GM21447 (cell line): ENCODE results near the gene INPP5K.
A peak's percentile ranks its signal among the peaks of the same experiment; 100 is the strongest.

Experiments used
- ATAC-seq: cut with Tn5 transposase; IDR thresholded peaks from one replicate; pipeline ENCODE4 v1.9.1; 2021; ENCODE audit not compliant: unreplicated experiment

Gene INPP5K

DNA sequence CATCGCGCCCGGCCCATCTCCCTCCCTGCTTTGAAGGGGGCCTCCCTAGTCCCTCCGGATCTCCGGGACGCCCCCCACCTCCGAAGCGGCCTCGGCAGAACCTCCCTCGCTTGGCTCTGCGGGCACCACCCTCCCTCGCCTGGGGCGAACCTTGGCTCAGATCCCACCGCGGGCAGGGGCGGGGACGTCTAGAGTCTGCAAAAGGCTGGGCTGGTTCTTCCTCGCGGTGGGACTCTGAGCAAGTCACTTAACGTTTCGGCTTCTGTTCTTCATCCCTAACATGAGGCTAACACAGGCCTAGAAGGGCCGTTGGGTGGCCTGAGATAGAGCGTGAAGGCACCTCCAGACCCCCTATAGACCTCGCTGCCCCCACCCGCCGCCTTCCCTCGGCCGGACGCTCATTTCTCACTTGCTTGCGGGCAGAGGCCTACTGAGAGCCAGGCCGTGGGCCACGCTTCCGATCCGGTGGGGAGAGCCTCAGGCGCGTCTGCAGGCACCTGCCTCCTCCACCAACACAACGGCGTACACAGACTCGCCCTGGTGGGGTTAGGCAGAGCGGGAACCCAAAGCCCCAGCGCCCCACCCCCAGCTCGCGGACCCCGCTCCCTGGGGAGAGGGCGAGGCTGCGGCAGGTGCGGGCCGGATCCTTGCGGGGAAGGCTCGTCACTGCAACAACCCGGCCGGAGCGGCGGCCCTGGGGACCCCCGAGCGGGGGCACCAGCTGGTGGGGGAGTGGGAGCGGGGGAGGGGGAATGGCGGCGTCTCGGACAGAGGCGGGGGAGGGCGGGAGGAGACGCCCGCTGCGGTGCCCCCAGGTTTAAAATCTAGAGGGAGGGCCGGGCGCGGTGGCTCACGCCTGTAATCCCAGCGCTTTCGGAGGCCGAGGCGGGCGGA is 29.4 kb downstream of the INPP5K start:
- ATAC-seq = no peak

- no peak for ATAC-seq
Measured at GRCh38 chr17:1485423-1486376, 30.7 kb downstream of the INPP5K start.

DNA sequence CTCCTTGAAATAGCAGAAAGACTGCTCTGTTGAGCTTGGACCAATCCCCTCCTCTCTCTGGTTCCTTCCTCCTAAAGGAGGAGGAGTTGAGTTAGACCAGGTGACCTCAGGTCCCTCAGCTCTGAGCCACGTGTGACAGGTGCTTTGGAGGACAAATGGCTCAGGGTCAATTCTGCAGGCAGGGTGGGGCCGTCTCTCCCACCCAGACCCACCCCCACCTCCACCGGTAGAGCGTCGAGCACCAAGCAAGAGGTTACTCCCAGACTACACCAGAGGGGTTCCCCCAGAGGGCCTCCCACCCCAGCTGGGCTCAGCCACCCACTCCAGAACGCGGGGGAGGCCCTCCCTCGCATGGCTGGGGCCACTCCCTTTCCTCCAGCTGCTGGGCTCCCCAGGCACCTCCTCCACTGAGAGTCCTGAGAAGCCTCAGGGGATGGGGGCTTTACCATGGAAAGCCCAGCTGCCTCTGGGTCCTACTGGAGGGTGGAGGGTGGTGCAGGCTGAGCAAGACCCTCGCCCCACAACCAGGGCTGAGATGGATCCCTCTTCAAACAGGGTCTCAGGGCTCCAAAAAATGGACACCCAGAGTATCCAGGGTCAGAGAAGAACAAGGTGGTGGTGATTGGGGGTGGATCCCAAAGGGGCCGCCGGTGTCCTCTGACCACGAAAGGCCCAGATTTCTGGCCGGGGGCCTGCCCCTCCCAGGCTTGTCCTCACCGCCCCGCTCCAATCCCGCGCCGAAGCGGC is 31.6 kb downstream of the INPP5K start:
- ATAC-seq = peak; percentile 44

DNA sequence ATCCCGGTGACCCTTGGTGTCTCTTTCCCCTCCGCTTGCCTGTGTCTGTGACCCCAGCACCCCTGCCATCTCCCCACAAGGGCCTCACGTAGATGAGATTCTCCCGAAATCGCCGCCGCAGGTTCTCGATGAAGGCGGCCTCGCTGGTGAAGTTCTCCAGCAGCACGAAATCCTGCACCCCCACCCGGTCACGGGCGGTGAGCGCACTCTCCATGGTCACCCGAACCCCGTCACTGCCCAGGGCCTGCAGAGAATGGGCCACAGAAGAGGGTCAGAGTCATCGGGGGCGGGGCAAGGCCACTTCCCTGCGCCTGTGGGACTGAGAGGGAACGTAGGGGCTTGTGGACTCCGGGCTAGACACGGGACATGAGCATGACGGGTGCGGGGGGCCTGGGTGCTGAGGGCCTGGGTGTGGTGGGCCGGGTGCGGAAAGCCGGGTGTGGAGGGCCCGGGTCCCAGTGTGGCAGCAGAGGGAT is 32.3 kb downstream of the INPP5K start:
- no peak for ATAC-seq

DNA sequence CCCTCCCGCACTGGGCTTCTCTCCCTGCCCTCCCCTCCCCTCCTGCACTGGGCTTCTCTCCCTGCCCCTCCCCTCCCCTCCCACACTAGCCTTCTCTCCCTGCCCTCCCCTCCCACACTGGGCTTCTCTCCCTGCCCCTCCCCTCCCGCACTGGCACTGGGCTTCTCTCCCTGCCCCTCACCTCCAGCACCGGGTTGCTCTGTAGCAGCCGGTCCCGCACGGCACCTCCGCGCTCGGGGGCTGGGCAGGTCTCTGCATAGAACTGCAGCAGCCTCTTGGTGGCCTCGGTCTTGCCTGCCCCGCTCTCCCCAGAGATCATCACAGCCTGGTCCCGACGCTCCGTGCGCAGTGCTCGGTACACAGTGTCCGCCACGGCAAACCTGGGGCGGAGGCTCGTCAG is 33.7 kb downstream of the INPP5K start:
- no peak for ATAC-seq

DNA sequence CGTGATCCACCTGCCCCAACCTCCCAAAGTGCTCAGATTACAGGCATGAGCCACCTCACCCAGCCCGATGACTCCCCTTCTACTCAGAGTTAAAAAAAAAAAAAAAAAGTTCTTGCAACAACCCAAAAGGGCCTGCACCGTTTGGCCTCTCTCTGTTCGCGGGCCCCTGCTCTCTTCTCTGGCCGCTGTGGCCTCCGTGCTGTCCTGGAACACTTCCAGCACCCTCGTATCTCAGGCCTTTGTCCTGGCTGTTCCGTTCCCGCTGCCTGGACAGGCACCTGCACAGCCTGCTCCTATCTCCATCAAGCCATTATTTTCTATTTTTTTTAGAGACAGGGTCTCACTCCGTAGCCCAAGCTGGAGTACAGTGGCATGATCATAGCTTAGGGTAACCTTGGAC is 34.7 kb downstream of the INPP5K start:
- ATAC-seq = no peak

DNA sequence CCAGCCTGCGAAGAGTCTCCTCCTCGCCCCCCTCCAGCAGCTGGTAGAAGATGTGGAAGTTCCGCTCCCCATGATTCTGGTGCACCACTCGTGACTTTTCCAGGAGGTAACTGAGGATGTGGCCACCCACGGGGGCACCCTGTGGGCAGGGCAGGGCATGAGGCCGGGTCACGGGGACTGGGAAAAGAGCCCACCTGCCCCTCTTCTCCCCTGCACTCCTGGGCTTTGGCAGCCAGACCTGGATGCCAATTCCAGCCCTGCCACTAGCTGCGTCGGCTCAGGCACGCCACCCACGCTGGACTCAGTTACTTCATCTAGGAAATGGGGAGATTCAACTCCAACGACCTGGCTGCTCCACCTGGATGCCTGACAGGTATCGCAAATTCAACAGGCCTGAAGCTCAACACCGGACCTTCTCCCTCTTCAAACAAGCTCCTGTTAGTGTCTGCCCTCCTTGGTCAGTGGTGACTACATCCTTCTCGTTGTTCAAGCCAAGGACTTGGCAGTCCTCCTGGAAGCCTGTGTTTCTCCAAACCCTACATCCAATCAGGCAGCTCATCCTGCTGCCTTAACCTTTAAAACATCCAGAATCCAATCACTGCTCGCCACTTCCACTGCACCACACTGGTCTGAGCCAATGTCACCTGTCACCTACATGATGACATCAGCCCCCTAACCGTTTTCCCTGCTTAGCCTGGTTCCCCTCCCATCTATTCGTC is 35.5 kb downstream of the INPP5K start:
- ATAC-seq = no peak

DNA sequence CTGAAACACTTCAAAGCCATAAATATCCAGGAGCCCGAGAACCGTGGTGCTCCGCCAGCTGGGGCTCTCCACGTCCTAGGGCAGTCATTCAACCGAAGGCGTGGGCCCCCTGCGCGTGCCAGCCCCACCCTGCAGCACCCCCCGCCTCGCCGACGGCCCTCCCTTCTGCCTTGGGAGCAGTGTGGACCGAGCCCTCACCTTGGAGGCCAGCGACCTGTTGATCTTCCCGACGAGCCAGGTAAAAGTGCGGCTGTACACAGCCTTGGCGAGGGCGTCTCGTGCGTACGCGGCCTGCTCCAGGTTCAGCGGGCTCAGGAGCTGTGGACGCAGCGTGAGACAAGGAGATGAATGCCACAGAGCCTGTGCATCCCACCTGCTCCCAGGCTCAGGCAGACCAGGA is 38.0 kb downstream of the INPP5K start:
- no peak for ATAC-seq

DNA sequence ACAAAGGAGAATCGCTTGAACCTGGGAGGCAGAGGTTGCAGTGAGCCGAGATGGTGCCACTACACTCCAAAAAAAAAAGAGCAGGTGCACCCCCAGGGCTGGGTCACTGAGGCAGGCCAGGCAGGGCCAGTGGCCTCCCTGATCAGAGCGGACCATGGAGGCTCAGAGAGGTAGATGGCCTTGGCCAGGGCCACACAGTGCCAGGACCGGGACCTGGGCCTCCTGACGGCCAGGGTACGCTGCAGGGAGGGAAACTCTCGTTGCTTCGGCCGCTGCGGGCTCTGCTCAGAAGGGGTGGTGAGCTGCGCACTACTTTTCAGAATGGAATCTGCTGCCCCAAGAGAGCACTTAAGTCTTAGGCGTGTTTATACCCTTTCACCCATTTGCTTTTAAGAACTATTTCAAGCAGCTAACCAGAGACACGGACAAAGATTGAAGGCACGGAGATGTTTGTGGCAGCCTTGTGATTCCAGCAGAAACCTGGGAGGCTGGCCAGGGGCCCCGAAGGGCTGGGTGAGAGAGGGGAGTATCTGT is 41.0 kb downstream of the INPP5K start:
- ATAC-seq = peak; percentile 10

DNA sequence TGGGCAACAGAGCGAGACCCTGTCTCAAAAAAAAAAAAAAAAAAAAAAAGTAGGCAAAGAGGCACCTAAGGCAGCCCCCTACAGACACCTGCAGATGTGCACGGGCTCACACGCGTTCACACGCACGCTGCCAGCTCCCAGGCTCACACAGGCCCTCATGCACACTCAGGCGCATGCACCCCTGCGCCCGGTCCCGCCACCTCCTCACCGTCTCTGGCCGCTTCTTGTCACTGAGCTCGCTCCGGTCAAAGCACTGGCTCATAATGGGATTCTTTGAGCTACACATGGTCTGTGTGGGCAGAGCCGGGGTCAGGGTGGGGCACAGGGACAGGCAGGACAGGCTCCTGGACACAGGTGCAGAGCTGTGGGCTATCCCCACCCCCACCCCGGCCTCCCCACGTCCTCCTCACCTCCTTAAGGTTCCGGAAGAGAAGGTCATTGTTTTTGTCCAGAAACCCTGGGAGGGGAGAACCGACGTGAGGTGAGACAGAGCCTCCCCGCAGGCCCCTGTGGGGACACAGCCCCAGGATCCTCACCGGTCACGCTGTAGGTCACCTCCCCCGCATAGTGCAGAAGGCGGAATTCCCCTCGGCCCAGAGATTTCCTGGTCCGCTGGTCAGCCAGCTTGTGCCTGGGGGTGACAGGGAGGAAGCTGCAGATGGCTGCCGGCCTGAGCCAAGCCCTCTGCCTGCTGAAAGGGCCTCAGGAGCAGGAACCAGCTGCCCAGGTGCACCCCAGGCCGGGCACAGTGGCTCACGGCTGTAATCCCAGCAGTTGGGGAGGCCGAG is 41.8 kb downstream of the INPP5K start:
- ATAC-seq = peak; percentile 75

DNA sequence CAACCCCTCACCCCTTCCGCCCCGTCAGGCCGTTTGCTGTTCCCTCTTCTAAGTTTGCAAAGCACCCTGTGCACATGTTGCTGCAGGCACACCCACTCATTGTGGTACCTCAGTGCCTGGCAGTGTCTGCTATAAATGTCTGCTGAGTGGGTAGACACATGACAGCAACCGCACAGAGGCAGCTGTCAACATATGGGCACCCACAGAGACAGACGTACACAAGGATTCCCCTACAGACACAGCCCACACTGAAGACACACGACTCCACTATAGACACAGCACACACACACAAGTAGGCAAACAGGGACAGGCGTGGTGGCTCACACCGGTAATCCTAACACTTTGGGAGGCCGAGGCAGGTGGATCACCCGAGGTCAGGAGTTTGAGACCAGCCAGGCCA is 42.6 kb downstream of the INPP5K start:
- no peak for ATAC-seq

DNA sequence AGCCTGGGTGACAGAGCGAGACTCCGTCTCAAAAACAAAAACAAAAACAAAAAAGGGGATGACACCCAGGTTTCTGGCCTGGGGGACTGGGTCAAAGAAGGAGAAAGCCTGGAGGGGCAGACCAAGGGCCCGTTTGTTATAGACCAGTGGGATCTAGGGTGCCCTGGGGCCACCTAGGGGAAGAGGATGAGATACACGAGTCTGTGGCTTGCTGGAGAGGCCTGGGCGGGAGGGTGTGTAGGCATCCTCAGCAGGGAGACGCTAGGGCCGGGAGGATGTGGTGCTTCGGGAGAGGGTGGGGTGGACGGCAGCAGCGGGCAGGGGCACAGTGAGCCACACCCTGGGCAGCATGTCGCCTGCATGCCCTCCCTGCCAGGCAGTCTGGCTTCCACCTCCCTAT is 43.2 kb downstream of the INPP5K start:
- no peak for ATAC-seq

GRCh38 chr17:1471911-1472821 is 44.2 kb downstream of the INPP5K start:
- ATAC-seq = no peak

- no peak for ATAC-seq
Measured at GRCh38 chr17:1471490-1471889, 44.9 kb downstream of the INPP5K start.

DNA sequence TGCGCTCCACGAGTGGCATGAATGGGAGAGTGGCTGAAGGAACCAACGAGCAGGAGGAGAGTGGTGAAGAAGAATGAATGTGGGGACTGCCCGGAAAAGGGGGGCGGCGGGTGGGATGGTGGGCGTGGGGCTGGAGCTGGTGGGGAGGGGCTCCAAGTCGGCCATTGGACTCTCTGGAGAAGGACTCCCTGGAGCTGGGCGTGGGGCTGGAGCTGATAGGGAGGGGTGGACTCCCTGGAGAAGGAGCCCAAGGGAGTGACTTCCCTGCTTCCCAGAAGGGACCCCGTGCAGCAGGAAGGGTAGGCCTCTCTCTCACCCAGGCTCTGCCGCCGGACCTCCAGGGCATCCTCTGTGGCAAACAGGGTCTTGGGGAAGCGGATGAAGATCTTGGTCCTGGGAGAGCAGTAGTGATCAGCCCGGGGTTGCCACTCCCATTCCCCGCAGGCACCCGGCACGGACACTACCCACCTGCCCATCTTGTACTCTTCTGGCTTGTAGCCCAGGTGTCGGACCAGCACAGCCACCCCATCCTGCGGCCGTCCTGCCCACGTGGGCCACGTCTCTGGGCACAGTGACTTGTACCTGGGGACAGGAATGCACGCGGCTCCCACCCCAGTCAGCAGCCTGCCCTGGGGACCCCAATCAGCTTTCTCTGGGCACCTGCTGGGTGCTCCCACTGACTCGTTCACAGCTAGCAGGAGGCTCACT is 45.5 kb downstream of the INPP5K start:
- ATAC-seq = no peak

DNA sequence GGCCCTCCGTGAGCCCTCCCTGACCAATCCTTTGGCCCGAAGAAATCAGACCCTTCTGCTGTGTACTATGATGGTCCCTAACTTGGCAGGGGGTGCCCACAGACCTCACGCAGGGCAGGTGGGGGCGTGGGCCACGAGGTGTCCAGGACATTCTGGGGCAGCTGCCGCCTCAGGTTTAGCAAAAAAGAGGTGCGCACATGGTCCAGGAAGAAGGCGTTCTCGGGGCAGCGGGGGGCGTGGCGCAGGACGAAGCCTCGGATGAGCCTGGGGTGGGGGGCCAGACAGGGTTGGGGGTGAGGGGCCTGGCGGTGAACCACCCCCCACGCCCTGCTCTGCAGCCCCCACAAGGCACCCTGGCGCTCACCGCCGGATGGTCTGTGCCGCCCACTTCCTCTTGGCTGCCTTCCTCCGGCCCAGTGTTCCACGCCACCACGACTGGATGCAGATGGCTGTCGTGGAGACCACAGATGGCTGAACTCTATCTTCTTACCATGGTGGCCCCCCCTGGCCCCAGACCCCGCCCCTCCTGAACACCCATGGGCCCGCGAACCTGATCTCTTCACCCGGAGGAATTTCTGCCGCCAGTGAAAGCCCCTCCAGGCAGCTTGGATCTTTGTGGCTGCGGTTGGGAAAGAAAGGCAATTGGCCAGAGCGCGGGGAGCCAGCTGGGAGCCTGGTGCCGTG is 46.2 kb downstream of the INPP5K start:
- no peak for ATAC-seq

GRCh38 chr17:1469231-1469852 is 47.1 kb downstream of the INPP5K start:
- ATAC-seq = no peak
